HG02938 (cell line): ENCODE results near the gene MBP.

Source experiments
- ATAC-seq: cut with Tn5 transposase; IDR thresholded peaks from one replicate; pipeline ENCODE4 v1.9.1; 2021; ENCODE audit warnings: mild to moderate bottlenecking, moderate library complexity; ENCODE audit not compliant: unreplicated experiment

The MBP gene

GRCh38 chr18:77069931-77070330 is 62.7 kb downstream of the MBP start:
- ATAC-seq, result no peak

GRCh38 chr18:77069482-77069881 is 63.1 kb downstream of the MBP start:
- no peak for ATAC-seq

- ATAC-seq, result peak; percentile 35
Measured at GRCh38 chr18:77068321-77069312, 64.0 kb downstream of the MBP start.

GRCh38 chr18:77067291-77068061 is 65.1 kb downstream of the MBP start:
- ATAC-seq, result peak; percentile 25

- ATAC-seq, result no peak
Measured at GRCh38 chr18:77066689-77067088, 65.9 kb downstream of the MBP start.

- ATAC-seq, result no peak
Measured at GRCh38 chr18:77066101-77066500, 66.5 kb downstream of the MBP start.

GRCh38 chr18:77065221-77065981 is 67.2 kb downstream of the MBP start:
- ATAC-seq, result peak; percentile 33

- ATAC-seq, result peak; percentile 43
Measured at GRCh38 chr18:77063260-77063659, 69.3 kb downstream of the MBP start.

GRCh38 chr18:77062518-77063003 is 70.0 kb downstream of the MBP start:
- ATAC-seq, result peak; percentile 53

GRCh38 chr18:77061946-77062517 is 70.6 kb downstream of the MBP start:
- peak; percentile 51 for ATAC-seq

- no peak for ATAC-seq
Measured at GRCh38 chr18:77061281-77061945, 71.2 kb downstream of the MBP start.

GRCh38 chr18:77060151-77060550 is 72.4 kb downstream of the MBP start:
- ATAC-seq, result no peak

GRCh38 chr18:77059294-77059916 is 73.2 kb downstream of the MBP start:
- ATAC-seq, result no peak

GRCh38 chr18:77058290-77058835 is 74.2 kb downstream of the MBP start:
- ATAC-seq, result no peak

GRCh38 chr18:77057006-77057395 is 75.6 kb downstream of the MBP start:
- no peak for ATAC-seq

- no peak for ATAC-seq
Measured at GRCh38 chr18:77056344-77057005, 76.1 kb downstream of the MBP start.

GRCh38 chr18:77055429-77056300 is 76.9 kb downstream of the MBP start:
- no peak for ATAC-seq
